ENCODE measurements around the gene C3orf85.

C3orf85 gene

GRCh38 chr3:109152320-109152719 lies 15.8 kb downstream of the C3orf85 start:
- DNase-seq (ENCODE audit: low read depth), result no peak

DNA sequence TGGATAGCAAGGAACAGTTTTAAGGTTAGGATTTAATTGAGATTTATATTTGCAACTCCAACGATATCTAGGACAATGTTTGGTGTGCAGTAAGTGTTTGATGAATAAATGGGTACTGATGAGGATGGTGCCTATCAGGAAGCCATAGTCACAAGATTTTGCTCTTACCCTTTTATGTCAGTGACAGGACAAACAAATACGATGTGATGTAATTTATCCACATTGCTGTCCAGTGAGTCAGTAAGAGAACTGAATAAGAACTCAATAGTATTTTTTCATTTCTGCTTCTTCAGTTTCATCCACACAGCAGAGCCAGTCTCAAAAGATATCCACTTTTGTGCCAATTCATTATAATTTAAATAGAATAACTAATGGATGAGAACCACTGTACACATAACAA lies 18.5 kb downstream of the C3orf85 start:
- DNase-seq (ENCODE audit: low read depth), result no peak

GRCh38 chr3:109155828-109156227 lies 19.3 kb downstream of the C3orf85 start:
- DNase-seq (ENCODE audit: low read depth), result no peak

DNA sequence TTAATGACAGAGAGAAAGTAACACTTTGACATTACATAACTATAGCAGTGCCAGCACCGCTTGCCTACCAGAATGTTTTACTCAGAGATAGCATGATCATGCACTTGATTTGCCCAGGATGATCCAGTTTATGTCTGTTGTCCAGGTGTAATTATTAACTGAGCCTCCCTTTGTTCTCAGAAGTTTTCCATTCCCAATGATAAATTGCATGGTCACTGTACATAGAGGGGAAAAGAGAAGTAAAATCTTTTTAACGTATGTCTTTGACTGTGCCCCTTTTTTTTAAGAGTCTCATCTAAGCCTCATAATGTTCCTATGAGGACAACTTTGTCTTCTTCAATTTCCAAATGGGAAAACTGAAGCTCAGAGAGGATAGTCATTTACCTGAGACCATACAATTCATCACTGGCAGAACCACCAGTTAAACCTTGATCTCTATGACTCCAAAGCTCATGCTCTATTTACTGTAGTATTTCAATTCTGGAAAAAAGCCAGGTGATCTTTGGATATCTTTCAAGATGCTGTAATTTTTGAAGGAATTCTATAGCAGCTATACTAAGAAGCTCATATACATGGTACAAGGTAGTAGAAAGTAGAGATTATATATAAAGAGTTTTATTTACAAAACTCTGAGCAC lies 25.1 kb downstream of the C3orf85 start:
- no peak for DNase-seq (ENCODE audit: low read depth)

DNA sequence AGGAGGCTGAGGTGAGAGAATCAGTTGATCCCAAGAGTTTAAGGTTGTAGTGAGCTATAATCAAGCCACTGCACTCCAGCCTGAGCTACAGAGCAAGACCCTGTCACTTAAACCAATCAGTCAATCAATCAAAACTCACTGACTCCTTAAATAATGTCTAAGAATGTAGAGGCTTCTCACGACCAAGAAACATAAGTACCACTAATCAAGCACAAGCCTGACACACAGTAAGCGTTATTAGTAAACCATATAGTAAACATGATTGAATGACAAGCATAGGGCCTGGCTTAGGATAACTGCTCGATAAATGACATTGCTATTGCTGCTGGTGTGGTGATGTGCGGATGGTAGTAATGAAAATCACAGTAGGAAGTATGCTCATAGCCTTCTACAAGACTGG lies 29.4 kb downstream of the C3orf85 start:
- no peak for DNase-seq (ENCODE audit: low read depth)

GRCh38 chr3:109171479-109171878 lies 35.0 kb downstream of the C3orf85 start:
- no peak for DNase-seq (ENCODE audit: low read depth)

GRCh38 chr3:109175411-109175810 lies 38.9 kb downstream of the C3orf85 start:
- DNase-seq (ENCODE audit: low read depth), result no peak

GRCh38 chr3:109176726-109177125 lies 40.2 kb downstream of the C3orf85 start:
- no peak for DNase-seq (ENCODE audit: low read depth)

DNA sequence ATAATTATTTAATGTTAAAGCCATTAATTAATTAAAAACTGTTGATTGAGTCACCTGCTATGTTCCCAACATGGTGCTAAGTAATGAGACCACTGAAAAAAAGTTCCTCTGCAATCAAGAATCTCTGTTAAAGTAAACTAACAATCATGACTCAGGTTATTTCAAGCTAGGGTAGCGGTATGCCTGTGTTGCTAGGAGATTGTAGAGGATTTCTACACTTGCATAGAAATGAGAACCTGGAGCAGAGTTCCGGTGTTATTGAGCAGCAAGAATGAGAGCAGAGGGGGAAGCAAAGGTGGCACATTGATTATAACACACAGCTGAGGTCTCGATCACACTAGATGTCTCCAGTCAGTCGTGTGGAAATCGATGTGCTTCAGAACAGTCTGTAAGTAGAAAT lies 41.4 kb downstream of the C3orf85 start:
- DNase-seq (ENCODE audit: low read depth), result no peak

DNA sequence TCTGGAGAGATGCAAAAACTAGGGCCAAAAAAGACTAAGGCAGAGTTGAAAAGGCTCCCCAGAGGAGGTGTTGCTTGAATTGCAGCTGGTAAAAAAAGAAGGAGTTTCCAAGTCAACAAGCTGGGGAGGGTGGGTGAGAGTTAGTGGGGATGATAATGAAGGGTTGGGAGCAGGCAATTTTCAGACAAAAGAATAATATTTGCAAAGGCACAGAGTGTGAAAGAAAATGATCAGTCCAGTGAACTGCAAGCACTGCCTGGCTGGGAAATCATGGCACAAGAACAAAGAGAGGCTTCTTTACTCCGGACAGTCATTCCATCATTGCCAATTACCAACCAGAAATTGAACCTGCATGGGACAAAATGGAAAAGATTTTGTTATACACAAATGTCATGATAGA lies 42.2 kb downstream of the C3orf85 start:
- no peak for DNase-seq (ENCODE audit: low read depth)

- DNase-seq (ENCODE audit: low read depth), result no peak
Measured at GRCh38 chr3:109184726-109185125, 48.2 kb downstream of the C3orf85 start.

DNA sequence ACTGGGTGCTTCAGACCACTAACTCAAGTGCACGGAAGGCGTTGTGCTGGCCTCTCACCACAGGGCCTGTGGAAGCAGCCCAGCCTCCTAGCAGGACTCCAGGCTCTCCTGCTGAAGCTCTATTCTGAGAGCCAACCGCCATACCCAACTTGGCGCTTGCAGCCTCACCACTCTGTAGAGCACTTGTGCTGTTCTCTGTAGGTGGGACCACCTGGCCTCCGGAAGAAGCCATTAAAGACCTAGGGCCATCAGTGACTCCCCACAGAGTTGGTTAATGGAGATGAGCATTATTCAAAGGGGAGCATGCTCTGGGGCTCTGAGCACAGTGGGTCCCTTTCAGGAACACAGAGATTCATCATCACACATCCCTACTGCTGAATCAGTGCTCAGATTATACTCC lies 50.9 kb downstream of the C3orf85 start:
- no peak for DNase-seq (ENCODE audit: low read depth)

- DNase-seq (ENCODE audit: low read depth), result no peak
Measured at GRCh38 chr3:109188741-109189140, 52.2 kb downstream of the C3orf85 start.

DNA sequence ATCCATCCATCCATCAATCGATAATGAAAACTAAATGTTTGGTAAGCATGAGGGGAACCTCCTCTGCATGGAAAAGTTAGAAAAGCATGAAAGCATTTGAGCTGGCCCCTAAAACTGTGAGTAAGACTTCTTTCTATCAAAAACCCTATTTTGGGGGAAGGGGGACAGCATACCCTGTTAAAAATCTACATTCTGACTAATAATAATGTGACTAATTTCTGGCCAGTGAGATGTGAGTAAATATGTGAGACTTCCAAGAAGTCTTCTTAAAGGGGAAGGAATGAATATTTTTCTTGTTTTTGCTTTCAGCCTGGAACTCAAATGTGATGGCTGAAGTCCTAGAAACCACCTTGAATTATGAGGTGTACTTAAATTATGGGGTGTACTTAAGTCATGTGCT lies 54.9 kb downstream of the C3orf85 start:
- DNase-seq (ENCODE audit: low read depth), result no peak

- DNase-seq (ENCODE audit: low read depth), result no peak
Measured at GRCh38 chr3:109195815-109196214, 59.3 kb downstream of the C3orf85 start.
